Superior temporal gyrus (tissue), 1 donor: ENCODE data around the gene USP38.
"Not testable (repeated sequence)": the region's sequence is repeated elsewhere in the genome, so short reads cannot be mapped to it uniquely, and the experiment has no call there.

ENCODE experiments used
- DNase-seq: peaks from one replicate; pipeline ENCODE4 v3.0.0-alpha.2; 2016; ENCODE audit errors: extremely low spot score

The USP38 gene

DNA sequence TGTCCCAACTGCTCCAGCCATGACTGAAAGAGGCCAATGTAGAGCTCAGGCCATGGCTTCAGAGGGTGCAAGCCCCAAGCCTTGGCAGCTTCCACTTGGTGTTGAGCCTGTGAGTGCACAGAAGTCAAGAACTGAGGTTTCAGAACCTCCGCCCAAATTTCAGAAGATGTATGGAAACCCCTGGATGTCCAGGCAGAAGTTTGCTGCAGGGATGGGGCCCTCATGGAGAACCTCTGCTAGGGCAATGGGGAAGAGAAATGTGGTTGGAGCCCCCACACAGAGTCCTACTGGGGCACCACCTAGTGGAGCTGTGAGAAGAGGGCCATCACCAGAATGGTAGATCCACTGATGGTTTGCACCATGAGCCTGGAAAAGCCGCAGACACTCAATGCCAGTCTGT, 83.0 kb downstream of the USP38 start:
- DNase-seq, result not testable (repeated sequence)

DNA sequence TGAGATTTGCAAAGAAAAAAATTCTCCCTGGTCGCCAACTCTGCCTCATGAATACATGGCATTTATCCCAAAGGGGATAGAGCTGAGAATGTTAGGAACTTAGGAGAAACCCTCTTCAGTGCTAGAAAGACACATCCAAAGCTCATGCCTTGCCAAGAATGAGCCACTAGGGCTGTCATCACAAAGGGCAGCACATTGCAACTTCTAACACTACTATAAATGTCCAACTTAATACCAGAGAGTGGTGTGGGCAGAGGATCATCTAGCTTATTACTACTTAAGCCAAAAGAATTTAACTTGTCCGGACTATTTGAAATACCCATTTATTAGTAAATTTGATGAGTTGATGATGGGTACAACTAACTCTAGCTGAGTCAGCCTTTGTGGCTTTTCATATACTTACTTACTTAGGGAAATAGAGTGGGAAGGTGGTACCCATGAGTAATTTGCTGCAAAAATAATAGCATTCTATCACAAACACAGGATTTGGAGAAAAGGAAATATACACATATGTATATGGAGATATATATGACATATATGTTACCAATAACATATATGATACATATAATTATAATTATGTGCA, 85.6 kb downstream of the USP38 start:
- no peak for DNase-seq
